NCI-H2196 (cell line): Measurements from ENCODE around the gene ASB17.
"Not testable (repeated sequence)": the region's sequence is repeated elsewhere in the genome, so short reads cannot be mapped to it uniquely, and the experiment has no call there.

ENCODE experiments used
- DNase-seq: peaks from one replicate; lab custom pipeline; 2025; ENCODE audit not compliant: unreplicated experiment; lab: John Stamatoyannopoulos, UW

ASB17 gene

GRCh38 chr1:75932304-75932703 lies at the start of gene ASB17:
ASB17 (minus strand) TSS chr1:75932404; CDS start chr1:75932291, 113 bp downstream.
- no peak for DNase-seq

GRCh38 chr1:75980972-75981897 lies 49.0 kb upstream of the ASB17 start:
- DNase-seq = no peak

GRCh38 chr1:75970631-75971030 lies 38.4 kb upstream of the ASB17 start:
- no peak for DNase-seq

- DNase-seq = no peak
Measured at GRCh38 chr1:75969550-75969949, 37.3 kb upstream of the ASB17 start.

GRCh38 chr1:75967719-75968118 lies 35.5 kb upstream of the ASB17 start:
- DNase-seq = no peak

GRCh38 chr1:75964760-75965408 lies 32.7 kb upstream of the ASB17 start:
- no peak for DNase-seq

GRCh38 chr1:75964110-75964759 lies 32.0 kb upstream of the ASB17 start:
- not testable (repeated sequence) for DNase-seq

GRCh38 chr1:75954586-75954985 lies 22.4 kb upstream of the ASB17 start:
- no peak for DNase-seq

- no peak for DNase-seq
Measured at GRCh38 chr1:75953461-75953860, 21.3 kb upstream of the ASB17 start.

- DNase-seq = no peak
Measured at GRCh38 chr1:75952016-75952415, 19.8 kb upstream of the ASB17 start.

GRCh38 chr1:75950176-75950575 lies 18.0 kb upstream of the ASB17 start:
- DNase-seq = no peak

GRCh38 chr1:75943037-75943436 lies 10.8 kb upstream of the ASB17 start:
- not testable (repeated sequence) for DNase-seq

- DNase-seq = no peak
Measured at GRCh38 chr1:75937034-75937433, 4.8 kb upstream of the ASB17 start.

- no peak for DNase-seq
Measured at GRCh38 chr1:75922698-75923097, 9.5 kb downstream of the ASB17 start.

GRCh38 chr1:75916834-75917233 lies 15.4 kb downstream of the ASB17 start:
- DNase-seq = no peak

GRCh38 chr1:75908717-75909152 lies 23.5 kb downstream of the ASB17 start:
- DNase-seq = no peak

GRCh38 chr1:75901371-75901770 lies 30.8 kb downstream of the ASB17 start:
- DNase-seq = no peak

GRCh38 chr1:75884437-75884836 lies 47.8 kb downstream of the ASB17 start:
- DNase-seq = no peak

- DNase-seq = no peak
Measured at GRCh38 chr1:75879985-75880384, 52.2 kb downstream of the ASB17 start.

GRCh38 chr1:75870951-75871350 lies 61.3 kb downstream of the ASB17 start:
- DNase-seq = no peak
